OCI-LY7 (cell line): ENCODE results near the gene ATP6V1A. TPM values are rescaled to one million over a fixed set of nuclear protein-coding genes. Genes with fewer than 3 reads are reported as not detected.

Source experiments
- BruUV-seq: library from RNA; stranded (reverse); fragments of 400-500 nt; replicated peaks from 2 replicates; lab custom pipeline; 2021; lab: Mats Ljungman, UMichigan
- CTCF ChIA-PET: fragments of 300-600 bp; sonication (Branson Sonifier 250); formaldehyde crosslinking; loops from one replicate; lab custom pipeline; 2022; ENCODE audit warnings: antibody characterized with exemption; ENCODE audit not compliant: unreplicated experiment; lab: Charles Lee
- POLR2A ChIA-PET: fragments of 300-600 bp; sonication (Branson Sonifier 250); formaldehyde crosslinking; loops from one replicate; lab custom pipeline; 2022; ENCODE audit warnings: antibody characterized with exemption; lab: Charles Lee
- DNase-seq: peaks from one replicate; pipeline ENCODE4 v3.0.0-alpha.2; 2015; ENCODE audit warnings: low spot score
- H2AFZ ChIP-seq: fragments of 200-600 bp; sonication (generic), shearing (Covaris generic); 2 replicates; pipeline ENCODE4 v1.6.1; 2014; ENCODE audit warnings: mild to moderate bottlenecking, antibody characterized with exemption, low read length, moderate library complexity
- H3K27ac ChIP-seq: fragments of 200-600 bp; sonication (generic); 2 replicates; pipeline ENCODE4 v1.5.1; 2014; ENCODE audit warnings: mixed run types, low read depth, mild to moderate bottlenecking, moderate library complexity, low read length, inconsistent platforms; ENCODE audit not compliant: poor library complexity, severe bottlenecking
- H3K36me3 ChIP-seq: fragments of 200-600 bp; sonication (generic); 2 replicates; pipeline ENCODE4 v1.6.1; 2014; ENCODE audit warnings: mild to moderate bottlenecking, antibody characterized with exemption, low read length, moderate library complexity, mixed read lengths; ENCODE audit not compliant: insufficient read depth
- H3K4me1 ChIP-seq: fragments of 200-600 bp; sonication (generic); 2 replicates; pipeline ENCODE4 v1.5.1; 2014; ENCODE audit warnings: mild to moderate bottlenecking, low read length; ENCODE audit not compliant: insufficient read depth, poor library complexity, severe bottlenecking
- H3K4me2 ChIP-seq: fragments of 200-600 bp; sonication (generic); 2 replicates; pipeline ENCODE4 v1.6.1; 2014; ENCODE audit warnings: mild to moderate bottlenecking, low read length
- H3K4me3 ChIP-seq: fragments of 200-600 bp; sonication (generic); 2 replicates; pipeline ENCODE4 v1.5.1; 2014; ENCODE audit warnings: mild to moderate bottlenecking, low read depth, low read length; ENCODE audit not compliant: poor library complexity, severe bottlenecking
- H3K79me2 ChIP-seq: fragments of 200-600 bp; sonication (generic); 2 replicates; pipeline ENCODE4 v1.6.1; 2016; ENCODE audit warnings: low read depth, mild to moderate bottlenecking, low read length, moderate library complexity, mixed read lengths; ENCODE audit not compliant: insufficient read depth
- H3K9me2 ChIP-seq: fragments of 200-600 bp; sonication (generic); 2 replicates; pipeline ENCODE4 v1.6.1; 2016; ENCODE audit warnings: mild to moderate bottlenecking, low read length, mixed read lengths; ENCODE audit not compliant: insufficient read depth
- H3K9me3 ChIP-seq: fragments of 200-600 bp; sonication (generic); 2 replicates; pipeline ENCODE4 v1.6.1; 2014; ENCODE audit warnings: mild to moderate bottlenecking, mixed run types, low read length, mixed read lengths
- H4K20me1 ChIP-seq: fragments of 200-600 bp; sonication (generic); 2 replicates; pipeline ENCODE4 v1.6.1; 2014; ENCODE audit warnings: mild to moderate bottlenecking, antibody characterized with exemption, low read length, moderate library complexity, mixed read lengths; ENCODE audit not compliant: insufficient read depth
- CTCF ChIP-seq: fragments of 200-600 bp; sonication (generic); conservative IDR thresholded peaks from 2 replicates; pipeline ENCODE4 v1.5.1; 2014; ENCODE audit warnings: mild to moderate bottlenecking, antibody characterized with exemption, low read length, moderate library complexity, mixed read lengths
- EZH2phosphoT487 ChIP-seq: fragments of 200-600 bp; sonication (generic); IDR thresholded peaks from 2 replicates; pipeline ENCODE4 v1.6.1; 2018; ENCODE audit warnings: low read depth, borderline replicate concordance, mild to moderate bottlenecking, mixed run types, antibody characterized with exemption, low read length, moderate library complexity, mixed read lengths
- intact Hi-C: fragments of 100-400 bp; cut with micrococcal nuclease; formaldehyde crosslinking; loops from one replicate; pipeline ENCODE4 v1.10.0; 2022; ENCODE audit not compliant: unreplicated experiment
- total RNA-seq, 2 experiments: library from RNA; depleted of rRNA in 1 of 2; stranded (reverse); fragments of >200 nt in 1 of 2; shearing (Covaris generic) in 1 of 2; gene quantifications; 2 replicates each; pipeline ENCODE4 v1.2.3, GENCODE V29; 2014 to 2022

Gene ATP6V1A
- total RNA-seq, 2 experiments from 2014 or later = 26.5 to 77.3 TPM

- peak overlapping the region; percentile 23; the same call in 1 of the 2 replicates for H3K4me2 ChIP-seq
- no peak overlapping the region for H3K4me3 ChIP-seq
- no peaks in the 10 kb centered on the region for H3K9me3 ChIP-seq
- no peak for DNase-seq
- intact Hi-C loops = no loop called here
- ChIA-PET POLR2A (interaction anchor here (0.6 to 2.0 kb wide), 8 partner anchors 10 to 879 kb away, joined by 3 to 5 read pairs (median 3); no protein-coding TSS in a partner anchor), CTCF (interaction anchor here (1.1 kb wide), 1 partner anchor 82 kb away, joined by 4 read pairs; no protein-coding TSS in a partner anchor)
- no peaks in the 10 kb centered on the region for H3K9me2 ChIP-seq
- H3K79me2 ChIP-seq = peaks cover 98% of the 10 kb centered on the region
- H4K20me1 ChIP-seq = peaks cover 81% of the 10 kb centered on the region
- H3K36me3 ChIP-seq = peaks cover 65% of the 10 kb centered on the region
- TF ChIP-seq EZH2phosphoT487 (no peak), CTCF (no peak)
- no peak overlapping the region for H3K27ac ChIP-seq
- H3K4me1 ChIP-seq = peaks cover 71% of the 10 kb centered on the region
- BruUV-seq = no TSS peak
- H2AFZ ChIP-seq = no peak overlapping the region
Measured at GRCh38 chr3:113741086-113741485, 5.7 kb upstream of the ATP6V1A start.

- peak overlapping the region; percentile 23; the same call in 1 of the 2 replicates for H3K4me2 ChIP-seq
- no peak overlapping the region for H3K4me3 ChIP-seq
- POLR2A ChIA-PET = interaction anchor here (0.6 to 2.0 kb wide), 7 partner anchors 10 to 879 kb away, joined by 3 to 4 read pairs (median 3); no protein-coding TSS in a partner anchor
- H4K20me1 ChIP-seq = peaks cover 76% of the 10 kb centered on the region
- no peak for DNase-seq
- CTCF ChIA-PET = no interaction called here
- H3K9me3 ChIP-seq = no peaks in the 10 kb centered on the region
- H2AFZ ChIP-seq = no peak overlapping the region
- H3K36me3 ChIP-seq = peaks cover 62% of the 10 kb centered on the region
- peaks cover 92% of the 10 kb centered on the region for H3K79me2 ChIP-seq
- TF ChIP-seq EZH2phosphoT487 (no peak), CTCF (no peak)
- H3K4me1 ChIP-seq = peaks cover 66% of the 10 kb centered on the region
- no peak overlapping the region for H3K27ac ChIP-seq
- intact Hi-C loops = no loop called here
- no TSS peak for BruUV-seq
- no peaks in the 10 kb centered on the region for H3K9me2 ChIP-seq
Measured at GRCh38 chr3:113741620-113742019, 5.2 kb upstream of the ATP6V1A start.

- ChIA-PET CTCF (interaction anchor here (0.5 kb wide), 1 partner anchor 470 kb away, joined by 3 read pairs; no protein-coding TSS in a partner anchor), POLR2A (interaction anchor here (0.6 to 1.5 kb wide), 5 partner anchors 16 to 1165 kb away, joined by 3 to 4 read pairs (median 3); no protein-coding TSS in a partner anchor)
- Histone ChIP-seq H2AFZ (no peak overlapping the region), H3K4me1 (peaks cover 55% of the 10 kb centered on the region), H3K79me2 (peaks cover 88% of the 10 kb centered on the region), H3K27ac (no peak overlapping the region), H3K4me2 (peak overlapping the region; percentile 100), H3K4me3 (peak overlapping the region; percentile 83), H3K36me3 (peaks cover 62% of the 10 kb centered on the region), H3K9me3 (no peaks in the 10 kb centered on the region), H4K20me1 (peaks cover 63% of the 10 kb centered on the region), H3K9me2 (no peaks in the 10 kb centered on the region)
- no peak for TF ChIP-seq EZH2phosphoT487
- TF ChIP-seq CTCF = no peak
- intact Hi-C loops = no loop called here
- peak; percentile 17 for DNase-seq
- no TSS peak for BruUV-seq
Measured at GRCh38 chr3:113743006-113743630, 3.7 kb upstream of the ATP6V1A start.
